K562 (cell line): ENCODE measurements around the gene LEMD1. TPM values are rescaled to one million over a fixed set of nuclear protein-coding genes. Genes with fewer than 3 reads are reported as not detected.

Experiments
- BDP1 ChIP-seq: IDR thresholded peaks from 3 replicates; pipeline ENCODE4 v1.6.1; 2011; ENCODE audit not compliant: insufficient read length, insufficient read depth
- CHD1 ChIP-seq: fragments of 200-600 bp; sonication (generic); IDR thresholded peaks from one replicate; pipeline ENCODE4 v1.6.1; 2012; ENCODE audit warnings: mild to moderate bottlenecking, moderate library complexity, low read length, inconsistent platforms
- ETV5 ChIP-seq: sonication (generic); formaldehyde crosslinking; IDR thresholded peaks from 2 replicates; pipeline ENCODE4 v1.4.0; 2020; ENCODE audit warnings: low read depth, mild to moderate bottlenecking, missing genetic modification reagents
- HOXB6 ChIP-seq: fragments of 250-450 bp; sonication (Bioruptor Pico); IDR thresholded peaks from 2 replicates; pipeline ENCODE4 v1.5.1; 2022; ENCODE audit warnings: mild to moderate bottlenecking, borderline replicate concordance
- MTA3 ChIP-seq: fragments of 450-650 bp; formaldehyde crosslinking; IDR thresholded peaks from 2 replicates; pipeline ENCODE4 v1.6.1; 2017; ENCODE audit warnings: mild to moderate bottlenecking, borderline replicate concordance
- MXI1 ChIP-seq: IDR thresholded peaks from 2 replicates; pipeline ENCODE4 v1.6.1; 2011; ENCODE audit warnings: low read depth, mild to moderate bottlenecking, improper control_type of control experiment, low read length
- POU5F1 ChIP-seq: fragments of 150-350 bp; IDR thresholded peaks from 2 replicates; pipeline ENCODE4 v1.6.1; 2014; ENCODE audit warnings: borderline replicate concordance, low read length, low read depth, mild to moderate bottlenecking; ENCODE audit not compliant: partially characterized antibody
- PRPF4 ChIP-seq: fragments of 200-400 bp; formaldehyde crosslinking; IDR thresholded peaks from one replicate; pipeline ENCODE4 v1.6.1; 2017; ENCODE audit warnings: low read length, low read depth, mild to moderate bottlenecking; ENCODE audit not compliant: insufficient read depth, poor library complexity, severe bottlenecking
- RFX5 ChIP-seq: IDR thresholded peaks from 2 replicates; pipeline ENCODE4 v1.6.1; 2011; ENCODE audit warnings: low read depth, mild to moderate bottlenecking, improper control_type of control experiment, low read length
- SMAD4 ChIP-seq: fragments of 250-450 bp; sonication (Bioruptor Pico); conservative IDR thresholded peaks from 2 replicates; pipeline ENCODE4 v1.8.0; 2021; ENCODE audit warnings: inconsistent platforms, mild to moderate bottlenecking, moderate library complexity
- SMARCE1 ChIP-seq: fragments of 450-650 bp; IDR thresholded peaks from 2 replicates; pipeline ENCODE4 v1.7.1; 2016; ENCODE audit warnings: mild to moderate bottlenecking
- SNRNP70 ChIP-seq: fragments of 200-400 bp; formaldehyde crosslinking; optimal IDR thresholded peaks from 2 replicates; pipeline ENCODE3; 2017; ENCODE audit warnings: low read depth, low read length
- STAG1 ChIP-seq: sonication (generic); formaldehyde crosslinking; IDR thresholded peaks from 2 replicates; pipeline ENCODE4 v1.5.0; 2020; ENCODE audit warnings: missing genetic modification reagents, borderline replicate concordance
- ZNF133 ChIP-seq: fragments of 250-450 bp; sonication (Bioruptor Pico); IDR thresholded peaks from 2 replicates; pipeline ENCODE4 v1.4.0; 2020; ENCODE audit warnings: mild to moderate bottlenecking
- ZNF280A ChIP-seq: fragments of 450-650 bp; IDR thresholded peaks from 2 replicates; pipeline ENCODE4 v1.6.1; 2018; ENCODE audit warnings: mild to moderate bottlenecking, low read depth; ENCODE audit not compliant: partially characterized antibody
- ZNF282 ChIP-seq: sonication (generic); formaldehyde crosslinking; IDR thresholded peaks from 2 replicates; pipeline ENCODE4 v1.8.1; 2023; ENCODE audit warnings: missing genetic modification reagents
- ZNF3 ChIP-seq: fragments of 250-450 bp; sonication (Bioruptor Pico); IDR thresholded peaks from 2 replicates; pipeline ENCODE4 v1.5.0; 2021; ENCODE audit warnings: mild to moderate bottlenecking, moderate library complexity
- ZNF512 ChIP-seq: IDR thresholded peaks from 2 replicates; pipeline ENCODE4 v1.6.1; 2016; ENCODE audit warnings: missing genetic modification characterization, missing compliant biosample characterization
- ZNF518B ChIP-seq: fragments of 250-450 bp; sonication (Bioruptor Pico); IDR thresholded peaks from 2 replicates; pipeline ENCODE4 v1.5.0; 2021; ENCODE audit warnings: mild to moderate bottlenecking, moderate library complexity
- polyA plus RNA-seq, 8 experiments: library from polyadenylated mRNA; depleted of rRNA in 4 of 8; stranded (reverse) in 5 of 8; unstranded in 3 of 8; fragments of >200 nt; fragmentation: Nextera tagmentation in 2 of 8; fragmentation: Illumina TruSeq in 1 of 8; extraction: Ambion mirVana in 2 of 8; extraction: Trizol in 1 of 8; gene quantifications; 2 replicates each; pipeline versions ENCODE4 v1.2.1 to v1.2.3, GENCODE V29; 2011 to 2014; ENCODE audit warnings: inconsistent platforms in 1 of 8, missing spikeins in 1 of 8
- total RNA-seq, 7 experiments: library from RNA; depleted of rRNA in 6 of 7; stranded (reverse); fragments of >200 nt in 6 of 7; fragmentation: Illumina TruSeq in 2 of 7; extraction: Trizol in 2 of 7; gene quantifications; 2 replicates each; pipeline versions ENCODE4 v1.2.1 to v1.2.3, GENCODE V29; 2011 to 2021; ENCODE audit warnings: low replicate concordance in 1 of 7
- TF ChIP-seq, protein P1 (sequence below): fragments of 200-800 bp; sonication (Bioruptor generic); IDR thresholded peaks from 2 replicates; pipeline ENCODE4 v1.6.1; 2017; ENCODE audit warnings: missing genetic modification characterization, missing compliant biosample characterization

Gene LEMD1
- total and polyA plus RNA-seq, 9 of the 15 experiments (the other 6 are each of a cell fraction or from before 2014, with no cell fraction given) = 0.11 to 2.4 (median 0.57) TPM; not detected in 1

- TF ChIP-seq CHD1 = no peak
- no peak for TF ChIP-seq ZNF512 (tag)
- no peak for TF ChIP-seq RFX5
- TF ChIP-seq BDP1 = no peak
- no peak for TF ChIP-seq ZNF280A
- TF ChIP-seq MXI1 = no peak
- no peak for TF ChIP-seq HOXB6 (CRISPR knock-in tag)
- TF ChIP-seq, protein P1, sequence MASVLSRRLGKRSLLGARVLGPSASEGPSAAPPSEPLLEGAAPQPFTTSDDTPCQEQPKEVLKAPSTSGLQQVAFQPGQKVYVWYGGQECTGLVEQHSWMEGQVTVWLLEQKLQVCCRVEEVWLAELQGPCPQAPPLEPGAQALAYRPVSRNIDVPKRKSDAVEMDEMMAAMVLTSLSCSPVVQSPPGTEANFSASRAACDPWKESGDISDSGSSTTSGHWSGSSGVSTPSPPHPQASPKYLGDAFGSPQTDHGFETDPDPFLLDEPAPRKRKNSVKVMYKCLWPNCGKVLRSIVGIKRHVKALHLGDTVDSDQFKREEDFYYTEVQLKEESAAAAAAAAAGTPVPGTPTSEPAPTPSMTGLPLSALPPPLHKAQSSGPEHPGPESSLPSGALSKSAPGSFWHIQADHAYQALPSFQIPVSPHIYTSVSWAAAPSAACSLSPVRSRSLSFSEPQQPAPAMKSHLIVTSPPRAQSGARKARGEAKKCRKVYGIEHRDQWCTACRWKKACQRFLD (CRISPR knock-in tag) = no peak
- TF ChIP-seq MTA3 = no peak; the same call in 1 of the 2 replicates
- TF ChIP-seq SMARCE1 = no peak; the same call in 1 of the 2 replicates
- no peak for TF ChIP-seq ETV5 (CRISPR knock-in tag)
- no peak for TF ChIP-seq SNRNP70
- no peak for TF ChIP-seq STAG1 (CRISPR knock-in tag)
- TF ChIP-seq ZNF282 (CRISPR knock-in tag) = 0 out of 2 replicates have a peak, but pooled peaks have one; percentile 28
- TF ChIP-seq ZNF133 (CRISPR knock-in tag) = no peak
- TF ChIP-seq PRPF4 = no peak
- TF ChIP-seq ZNF518B (CRISPR knock-in tag) = no peak
- peak; percentile 70 for TF ChIP-seq SMAD4
- no peak for TF ChIP-seq POU5F1
- TF ChIP-seq ZNF3 (CRISPR knock-in tag) = no peak
Measured at GRCh38 chr1:205344066-205344928, 77.6 kb downstream of the LEMD1 start (continued).
